SU-DHL-6 (cell line): ENCODE measurements around the gene MCM8.

Source experiments
- H2AFZ ChIP-seq: fragments of 200-600 bp; sonication (generic); 2 replicates; pipeline ENCODE4 v1.6.1; 2014; ENCODE audit warnings: low read depth, mild to moderate bottlenecking, moderate library complexity, mixed read lengths, antibody characterized with exemption, low read length; ENCODE audit not compliant: severe bottlenecking
- H3F3A ChIP-seq: fragments of 200-600 bp; shearing (Covaris generic); 2 replicates; pipeline ENCODE4 v1.6.0; 2016; ENCODE audit warnings: antibody characterized with exemption, mild to moderate bottlenecking; ENCODE audit not compliant: insufficient read depth
- H3K27ac ChIP-seq: fragments of 200-600 bp; sonication (generic); 2 replicates; pipeline ENCODE4 v1.5.1; 2016; ENCODE audit warnings: low read depth, mild to moderate bottlenecking, low read length, moderate library complexity, mixed read lengths
- H3K27me3 ChIP-seq: fragments of 200-600 bp; sonication (generic), shearing (Covaris generic); 2 replicates; pipeline ENCODE4 v1.6.0; 2014; ENCODE audit warnings: mild to moderate bottlenecking, low read length
- H3K36me3 ChIP-seq: fragments of 200-600 bp; sonication (generic); 2 replicates; pipeline ENCODE4 v1.6.1; 2014; ENCODE audit warnings: mild to moderate bottlenecking, low read length, mixed read lengths
- H3K4me2 ChIP-seq: fragments of 300-600, 200-600 bp; shearing (Covaris generic), sonication (generic); 2 replicates; pipeline ENCODE4 v1.6.0; 2014; ENCODE audit warnings: low read length, low read depth, mild to moderate bottlenecking; ENCODE audit not compliant: poor library complexity, severe bottlenecking
- H3K4me3 ChIP-seq: fragments of 200-600 bp; sonication (generic); 2 replicates; pipeline ENCODE4 v1.5.1; 2014; ENCODE audit warnings: antibody characterized with exemption, low read length, mild to moderate bottlenecking, mixed read lengths; ENCODE audit not compliant: insufficient read depth, poor library complexity, severe bottlenecking
- H3K79me2 ChIP-seq: fragments of 200-600 bp; sonication (generic); 2 replicates; pipeline ENCODE4 v1.6.1; 2014; ENCODE audit warnings: mild to moderate bottlenecking, low read length, moderate library complexity; ENCODE audit not compliant: insufficient read depth
- H3K9ac ChIP-seq: fragments of 200-600 bp; sonication (generic); 2 replicates; pipeline ENCODE4 v1.7.0; 2014; ENCODE audit warnings: mild to moderate bottlenecking, low read length
- H3K9me2 ChIP-seq: fragments of 200-600 bp; sonication (generic); replicated peaks from 2 replicates; pipeline ENCODE4 v1.6.1; 2014; ENCODE audit warnings: low read length; ENCODE audit not compliant: insufficient read depth
- H3K9me3 ChIP-seq: fragments of 200-600 bp; sonication (generic); 2 replicates; pipeline ENCODE4 v1.6.1; 2014; ENCODE audit warnings: low read length, mixed read lengths; ENCODE audit not compliant: insufficient read depth
- H4K20me1 ChIP-seq: fragments of 200-600 bp; sonication (generic); 2 replicates; pipeline ENCODE4 v1.6.1; 2014; ENCODE audit warnings: low read depth, mild to moderate bottlenecking, antibody characterized with exemption, low read length, moderate library complexity, mixed read lengths
- CTCF ChIP-seq: fragments of 200-600 bp; sonication (generic); IDR thresholded peaks from one replicate; pipeline ENCODE4 v1.5.1; 2017; ENCODE audit warnings: antibody characterized with exemption, mild to moderate bottlenecking, low read length, moderate library complexity; ENCODE audit not compliant: insufficient read depth, poor library complexity, severe bottlenecking
- EZH2phosphoT487 ChIP-seq: fragments of 200-600 bp; sonication (generic), shearing (Covaris generic); conservative IDR thresholded peaks from 2 replicates; pipeline ENCODE4 v1.6.1; 2018; ENCODE audit warnings: mild to moderate bottlenecking, antibody characterized with exemption, low read length, moderate library complexity, mixed read lengths

Gene MCM8

DNA sequence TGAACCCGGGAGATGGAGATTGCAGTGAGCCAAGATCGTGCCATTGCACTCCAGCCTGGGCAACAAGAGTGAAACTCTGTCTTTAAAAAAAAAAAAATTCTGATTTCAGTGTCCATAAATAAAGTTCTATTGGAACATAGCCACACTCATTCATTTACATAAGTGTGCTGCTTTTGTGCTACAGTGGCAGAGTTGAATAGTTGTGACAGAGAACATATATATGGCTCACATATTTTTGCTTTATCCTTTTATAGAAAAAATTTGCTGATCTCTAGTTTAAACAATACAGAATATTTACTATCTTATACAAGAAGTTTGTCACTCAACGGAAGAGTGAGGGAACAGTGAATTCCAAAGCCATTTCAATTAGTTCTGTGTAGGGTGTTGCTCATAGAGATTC lies 18.0 kb downstream of the MCM8 start:
- Histone ChIP-seq H3K9ac (no peak overlapping the region), H4K20me1 (no peaks in the 10 kb centered on the region), H3K9me2 (no peaks in the 10 kb centered on the region), H3K9me3 (no peaks in the 10 kb centered on the region), H3K27ac (no peak overlapping the region), H3K36me3 (peaks cover 61% of the 10 kb centered on the region), H3F3A (no peaks in the 10 kb centered on the region), H3K4me3 (no peak overlapping the region), H3K4me2 (no peak overlapping the region), H3K27me3 (no peaks in the 10 kb centered on the region), H2AFZ (no peak overlapping the region), H3K79me2 (no peaks in the 10 kb centered on the region; the same call in 1 of the 2 replicates)
- TF ChIP-seq EZH2phosphoT487: no peak
- TF ChIP-seq CTCF: no peak

DNA sequence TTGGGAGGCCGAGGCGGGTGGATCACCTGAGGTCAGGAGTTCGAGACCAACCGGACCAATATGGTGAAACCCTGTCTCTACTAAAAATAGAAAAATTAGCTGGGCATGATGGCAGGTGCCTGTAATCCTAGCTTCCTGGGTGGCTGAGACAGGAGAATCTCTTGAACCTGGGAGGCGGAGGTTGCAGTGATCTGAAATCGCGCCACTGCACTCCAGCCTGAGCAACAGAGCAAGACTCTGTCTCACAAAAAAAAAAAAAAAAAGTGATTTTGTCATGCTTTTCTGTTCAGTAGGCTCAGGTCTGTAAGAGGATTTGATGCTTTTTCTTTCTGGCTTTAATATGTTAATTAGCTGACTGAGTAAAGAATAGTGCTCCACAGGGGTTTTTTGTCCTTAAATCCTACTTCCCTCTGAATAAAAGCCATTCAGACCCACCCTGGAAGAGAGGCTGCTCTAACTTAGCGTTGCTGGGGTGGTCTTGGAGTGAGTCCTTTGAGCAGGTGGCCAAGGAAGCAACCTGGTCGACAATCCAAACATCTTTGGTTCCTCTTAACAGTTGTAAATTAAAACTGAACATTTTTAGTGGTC lies 19.0 kb downstream of the MCM8 start:
- no peak overlapping the region for H3K9ac ChIP-seq
- H3K36me3 ChIP-seq: peaks cover 54% of the 10 kb centered on the region
- H4K20me1 ChIP-seq: no peaks in the 10 kb centered on the region
- H3K9me2 ChIP-seq: no peaks in the 10 kb centered on the region
- TF ChIP-seq CTCF: no peak
- no peak for TF ChIP-seq EZH2phosphoT487
- H3K27ac ChIP-seq: no peak overlapping the region
- no peaks in the 10 kb centered on the region for H3K9me3 ChIP-seq
- no peak overlapping the region for H3K4me2 ChIP-seq
- no peak overlapping the region for H3K4me3 ChIP-seq
- no peak overlapping the region for H2AFZ ChIP-seq
- no peaks in the 10 kb centered on the region for H3K79me2 ChIP-seq
- H3K27me3 ChIP-seq: no peaks in the 10 kb centered on the region
- H3F3A ChIP-seq: no peaks in the 10 kb centered on the region

DNA sequence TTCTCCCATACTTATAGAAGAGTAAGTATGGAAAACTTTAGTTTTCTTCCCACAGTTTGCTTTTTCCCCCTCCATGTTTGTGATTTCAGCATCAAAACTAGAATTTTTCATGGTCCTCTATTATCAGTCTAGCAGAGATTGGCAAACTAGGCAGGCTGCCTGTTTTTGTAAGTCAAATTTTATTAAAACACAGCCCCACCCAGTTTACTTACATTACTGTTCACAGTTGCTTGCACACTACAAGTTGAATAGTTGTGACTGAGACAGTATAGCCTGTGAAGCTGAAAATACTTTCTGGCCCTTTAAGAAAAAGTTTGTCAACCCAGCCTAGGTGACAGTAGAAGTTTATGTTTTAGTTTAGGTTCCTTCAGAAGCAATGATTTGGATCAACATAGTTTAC lies 19.5 kb downstream of the MCM8 start:
- Histone ChIP-seq H3K27ac (no peak overlapping the region), H3K27me3 (no peaks in the 10 kb centered on the region), H3K4me2 (no peak overlapping the region), H3F3A (no peaks in the 10 kb centered on the region), H3K9me3 (no peaks in the 10 kb centered on the region), H3K9me2 (no peaks in the 10 kb centered on the region), H4K20me1 (no peaks in the 10 kb centered on the region), H3K9ac (no peak overlapping the region), H3K79me2 (no peaks in the 10 kb centered on the region), H3K36me3 (peaks cover 49% of the 10 kb centered on the region), H3K4me3 (no peak overlapping the region), H2AFZ (no peak overlapping the region)
- no peak for TF ChIP-seq CTCF
- no peak for TF ChIP-seq EZH2phosphoT487

DNA sequence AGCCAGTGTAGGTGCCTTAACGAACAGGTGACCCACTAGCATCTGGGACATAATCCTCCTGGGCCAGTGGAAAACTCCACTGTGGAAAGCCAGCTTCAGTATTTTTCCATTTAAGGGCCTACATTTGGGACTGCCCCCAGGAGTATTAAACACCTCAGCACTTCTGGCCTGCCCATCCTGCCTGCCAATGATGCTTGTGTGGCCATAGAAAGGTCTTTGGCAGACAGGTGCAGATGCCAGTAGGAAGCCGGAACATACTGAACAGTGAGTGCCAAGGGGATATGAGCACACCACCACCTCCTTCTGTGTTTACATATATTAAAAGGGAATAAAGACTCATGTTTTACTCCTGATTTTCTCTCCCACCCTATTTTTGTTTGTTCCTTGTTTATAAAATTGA lies 19.9 kb downstream of the MCM8 start:
- Histone ChIP-seq H3K9me2 (no peaks in the 10 kb centered on the region), H3K36me3 (peaks cover 44% of the 10 kb centered on the region), H3K9ac (no peak overlapping the region), H4K20me1 (no peaks in the 10 kb centered on the region), H2AFZ (no peak overlapping the region), H3K27ac (no peak overlapping the region), H3K79me2 (no peaks in the 10 kb centered on the region), H3F3A (no peaks in the 10 kb centered on the region), H3K27me3 (no peaks in the 10 kb centered on the region), H3K4me3 (no peak overlapping the region), H3K4me2 (no peak overlapping the region), H3K9me3 (no peaks in the 10 kb centered on the region)
- TF ChIP-seq CTCF (no peak), EZH2phosphoT487 (no peak)
